Left ventricle myocardium superior (tissue), 1 donor: ENCODE measurements around the gene GBF1. TPM values are rescaled to one million over a fixed set of nuclear protein-coding genes. Genes with fewer than 3 reads are reported as not detected.

Source experiments
- ATAC-seq: fragments of 200-7000 bp; cut with Tn5 transposase; one replicate; pipeline ENCODE4 v1.9.1; 2020; ENCODE audit warnings: mild to moderate bottlenecking, moderate library complexity
- DNase-seq: peaks from one replicate; pipeline ENCODE4 v3.0.0-alpha.2; 2020
- intact Hi-C: fragments of 100-400 bp; cut with micrococcal nuclease; formaldehyde crosslinking; loops from one replicate; pipeline ENCODE4 v1.11.0; 2022
- total RNA-seq: library from RNA; stranded (reverse); fragmentation: NEBNext Ultra II Directional; extraction: Animal tissue kit (Norgen Biotek cat#: 25700); gene quantifications from one replicate; pipeline ENCODE4 v1.2.1, GENCODE V29; 2021
- donor health status: DM: no; HTN: yes; CAD: no; lungs with severe emphysema.

Gene GBF1
- total RNA-seq, 1 donor from 2014 or later: 41.7 TPM

DNA sequence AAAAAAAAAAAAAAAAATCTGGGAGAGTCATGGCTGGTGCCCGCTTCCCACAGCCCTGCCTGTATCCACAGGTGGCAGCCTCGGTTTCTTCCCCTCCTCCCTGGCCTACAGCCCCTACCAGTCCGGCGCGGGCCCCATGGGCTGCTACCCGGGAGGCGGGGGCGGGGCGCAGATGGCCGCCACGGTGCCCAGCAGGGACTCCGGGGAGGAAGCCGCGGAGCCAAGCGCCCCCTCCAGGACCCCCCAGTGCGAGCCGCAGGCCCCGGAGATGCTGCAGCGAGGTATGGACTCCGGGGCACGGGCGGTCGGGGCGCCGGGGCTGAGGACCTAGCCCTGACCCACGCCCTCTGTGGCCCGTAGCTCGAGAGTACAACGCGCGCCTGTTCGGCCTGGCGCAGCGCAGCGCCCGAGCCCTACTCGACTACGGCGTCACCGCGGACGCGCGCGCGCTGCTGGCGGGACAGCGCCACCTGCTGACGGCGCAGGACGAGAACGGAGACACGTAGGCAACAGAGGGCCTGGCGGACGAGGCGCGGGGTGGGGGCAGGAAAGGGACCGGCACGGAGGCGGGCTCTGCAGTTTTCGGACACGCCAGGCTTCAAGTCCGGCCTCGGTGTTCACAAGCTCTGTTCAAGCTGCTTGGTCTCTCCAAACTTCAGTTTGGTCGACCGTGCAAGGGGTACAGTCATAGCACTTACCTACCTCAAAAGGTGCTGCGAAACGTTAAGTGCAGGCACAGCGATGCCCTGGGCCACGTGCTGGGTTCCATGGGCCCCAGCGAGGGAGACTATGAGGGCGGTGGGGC is 154.1 kb downstream of the GBF1 start:
- intact Hi-C loops: loop anchor here (10.0 kb wide), 1 partner anchor 185 kb away; no protein-coding TSS in a partner anchor
- ATAC-seq (peak; percentile 81), DNase-seq (peak; percentile 96)

- intact Hi-C loops: no loop called here
- DNase-seq (no peak), ATAC-seq (no peak)
Observed at GRCh38 chr10:102400076-102400475, 154.7 kb downstream of the GBF1 start.

DNA sequence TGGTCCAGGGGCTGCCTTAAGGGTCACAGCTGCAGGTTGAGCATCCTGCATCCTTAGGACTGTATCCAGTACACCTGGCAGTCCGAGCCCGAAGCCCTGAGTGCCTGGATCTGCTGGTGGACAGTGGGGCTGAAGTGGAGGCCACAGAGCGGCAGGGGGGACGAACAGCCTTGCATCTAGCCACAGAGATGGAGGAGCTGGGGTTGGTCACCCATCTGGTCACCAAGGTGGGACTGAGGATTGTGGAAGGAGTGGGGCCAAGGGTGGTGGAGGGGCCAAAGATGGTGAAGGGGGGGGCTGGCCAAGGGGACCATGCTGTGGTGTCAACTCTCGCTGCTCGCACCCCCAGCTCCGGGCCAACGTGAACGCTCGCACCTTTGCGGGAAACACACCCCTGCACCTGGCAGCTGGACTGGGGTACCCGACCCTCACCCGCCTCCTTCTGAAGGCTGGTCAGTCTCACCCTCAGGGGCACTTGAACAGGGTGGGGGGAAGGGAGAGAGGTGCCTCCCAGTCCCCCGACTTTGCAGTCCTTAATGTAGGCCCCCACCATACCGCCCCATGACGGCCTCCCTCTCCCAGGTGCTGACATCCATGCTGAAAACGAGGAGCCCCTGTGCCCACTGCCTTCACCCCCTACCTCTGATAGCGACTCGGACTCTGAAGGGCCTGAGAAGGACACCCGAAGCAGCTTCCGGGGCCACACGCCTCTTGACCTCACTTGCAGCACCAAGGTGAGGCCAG is 155.4 kb downstream of the GBF1 start:
- intact Hi-C loops: no loop called here
- DNase-seq (no peak), ATAC-seq (no peak)

GRCh38 chr10:102401342-102401654 is 156.0 kb downstream of the GBF1 start:
- DNase-seq: no peak
- intact Hi-C loops: no loop called here
- ATAC-seq: no peak

- no peak for ATAC-seq
- intact Hi-C loops: no loop called here
- DNase-seq: no peak
Observed at GRCh38 chr10:102401735-102402511, 156.6 kb downstream of the GBF1 start.

GRCh38 chr10:102402512-102402896 is 157.2 kb downstream of the GBF1 start:
- intact Hi-C loops: no loop called here
- no peak for DNase-seq
- ATAC-seq: no peak

- ATAC-seq (no peak), DNase-seq (no peak)
- intact Hi-C loops: no loop called here
Observed at GRCh38 chr10:102403115-102403514, 157.8 kb downstream of the GBF1 start.

DNA sequence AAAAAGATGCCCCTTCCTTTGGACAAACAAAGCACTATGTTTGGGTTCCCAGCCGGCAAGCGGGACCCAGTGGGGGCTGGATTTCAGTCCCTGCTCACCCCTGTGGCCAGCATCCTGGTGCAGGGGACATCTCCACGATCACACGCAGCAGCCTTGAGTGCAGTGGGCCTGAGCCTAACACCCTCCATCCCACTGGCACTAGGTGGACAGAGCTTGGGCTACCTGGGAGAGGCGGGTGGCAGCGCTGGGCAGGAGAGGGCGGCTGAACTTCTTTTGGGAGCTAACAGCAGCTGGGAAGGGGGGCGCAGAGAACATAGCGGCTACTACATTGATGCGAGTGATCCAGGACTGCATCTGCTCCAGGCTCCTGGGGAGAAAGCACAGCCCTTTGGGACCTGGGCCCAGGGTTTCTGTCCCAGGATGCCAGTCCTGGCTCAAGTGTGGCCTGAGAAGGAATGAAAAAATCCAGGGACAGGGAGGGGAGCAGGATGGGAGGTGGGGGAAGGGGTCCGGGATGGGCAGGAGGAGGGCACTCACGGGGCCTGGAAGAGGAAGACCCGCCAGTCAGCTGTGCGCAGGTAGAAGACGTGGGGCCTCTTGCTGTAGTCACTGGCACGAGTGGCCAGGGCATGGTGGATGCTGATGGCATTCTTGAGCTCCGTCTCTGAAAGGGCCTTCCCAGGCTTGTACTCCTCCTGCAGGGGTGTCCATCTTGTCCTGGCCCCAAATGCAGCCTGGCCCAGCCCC is 159.2 kb downstream of the GBF1 start:
- DNase-seq (no peak), ATAC-seq (no peak)
- intact Hi-C loops: no loop called here

GRCh38 chr10:102405108-102405571 is 159.8 kb downstream of the GBF1 start:
- DNase-seq: no peak
- ATAC-seq: no peak
- intact Hi-C loops: no loop called here

DNA sequence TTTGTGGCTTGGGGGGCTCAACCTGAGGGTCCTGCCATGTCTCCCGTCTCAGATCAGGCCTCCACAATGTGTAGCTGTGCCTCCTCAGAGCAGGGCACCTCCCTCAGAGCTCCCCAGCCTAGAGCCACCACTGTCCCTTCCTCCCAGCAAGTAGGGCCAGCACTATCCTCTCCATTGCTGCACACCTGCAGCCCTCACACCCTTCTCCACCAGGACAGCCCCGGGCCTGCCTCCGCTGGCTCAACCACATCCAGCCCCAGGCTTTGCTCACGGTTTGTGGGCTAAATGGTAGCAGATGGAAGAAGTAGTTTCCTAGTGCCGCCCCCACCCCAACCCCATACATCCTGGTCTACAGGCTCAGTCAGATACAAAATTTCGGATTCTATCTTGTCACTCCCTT is 160.3 kb downstream of the GBF1 start:
- ATAC-seq (no peak), DNase-seq (no peak)
- intact Hi-C loops: no loop called here

GRCh38 chr10:102406815-102407214 is 161.5 kb downstream of the GBF1 start:
- ATAC-seq: no peak
- intact Hi-C loops: no loop called here

GRCh38 chr10:102407425-102408130 is 162.2 kb downstream of the GBF1 start:
- no peak for ATAC-seq
- DNase-seq: no peak
- intact Hi-C loops: no loop called here

More at GRCh38 chr10:102406815-102407214, 161.5 kb downstream of the GBF1 start:
- no peak for DNase-seq

GRCh38 chr10:102408131-102408727 is 162.9 kb downstream of the GBF1 start:
- no peak for ATAC-seq
- no peak for DNase-seq
- intact Hi-C loops: no loop called here

DNA sequence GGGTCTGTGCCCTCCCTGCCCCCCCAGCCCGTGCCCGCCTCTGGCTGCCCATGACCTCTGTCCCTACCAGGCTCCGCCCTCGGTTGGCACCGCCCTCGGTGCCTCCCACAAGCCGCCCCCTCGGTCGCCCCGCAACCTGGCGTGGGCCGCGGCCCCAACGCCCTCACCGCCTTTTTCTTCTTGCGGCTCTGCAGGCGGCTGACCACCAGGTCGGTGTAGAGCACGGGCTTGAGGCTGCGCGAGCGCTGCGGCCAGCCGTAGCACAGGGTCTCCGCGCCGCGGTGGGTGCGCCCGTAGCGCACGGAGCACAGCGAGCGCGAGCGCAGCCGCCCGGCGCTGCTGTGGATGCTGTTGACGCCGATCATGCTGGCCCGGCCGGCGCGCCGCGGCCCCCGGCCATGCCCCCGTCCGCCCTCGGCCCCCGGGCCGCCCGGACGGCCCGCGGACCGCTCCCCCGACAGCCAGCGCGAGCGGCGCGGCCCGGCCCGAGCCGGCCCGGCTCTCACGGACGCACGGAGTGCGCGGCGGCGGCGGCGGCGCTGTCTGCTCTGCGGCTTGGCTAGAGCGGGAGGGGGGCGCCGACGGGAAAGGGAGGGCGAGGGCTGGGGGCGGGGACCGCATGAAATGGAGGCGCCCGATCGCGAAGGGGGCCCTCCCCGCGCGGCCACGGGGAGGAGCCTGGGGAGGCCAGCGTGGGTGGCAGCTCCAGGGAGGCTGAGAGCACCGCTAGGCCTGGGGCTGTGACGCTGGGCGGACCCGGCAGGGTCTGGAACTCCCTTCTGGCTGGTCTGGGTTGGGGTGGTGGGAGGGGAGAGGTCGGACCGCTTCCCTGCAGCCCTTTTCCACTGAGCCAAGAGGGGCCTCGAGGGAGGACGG is 163.6 kb downstream of the GBF1 start:
- DNase-seq (no peak), ATAC-seq (peak; percentile 39)
- intact Hi-C loops: no loop called here

DNA sequence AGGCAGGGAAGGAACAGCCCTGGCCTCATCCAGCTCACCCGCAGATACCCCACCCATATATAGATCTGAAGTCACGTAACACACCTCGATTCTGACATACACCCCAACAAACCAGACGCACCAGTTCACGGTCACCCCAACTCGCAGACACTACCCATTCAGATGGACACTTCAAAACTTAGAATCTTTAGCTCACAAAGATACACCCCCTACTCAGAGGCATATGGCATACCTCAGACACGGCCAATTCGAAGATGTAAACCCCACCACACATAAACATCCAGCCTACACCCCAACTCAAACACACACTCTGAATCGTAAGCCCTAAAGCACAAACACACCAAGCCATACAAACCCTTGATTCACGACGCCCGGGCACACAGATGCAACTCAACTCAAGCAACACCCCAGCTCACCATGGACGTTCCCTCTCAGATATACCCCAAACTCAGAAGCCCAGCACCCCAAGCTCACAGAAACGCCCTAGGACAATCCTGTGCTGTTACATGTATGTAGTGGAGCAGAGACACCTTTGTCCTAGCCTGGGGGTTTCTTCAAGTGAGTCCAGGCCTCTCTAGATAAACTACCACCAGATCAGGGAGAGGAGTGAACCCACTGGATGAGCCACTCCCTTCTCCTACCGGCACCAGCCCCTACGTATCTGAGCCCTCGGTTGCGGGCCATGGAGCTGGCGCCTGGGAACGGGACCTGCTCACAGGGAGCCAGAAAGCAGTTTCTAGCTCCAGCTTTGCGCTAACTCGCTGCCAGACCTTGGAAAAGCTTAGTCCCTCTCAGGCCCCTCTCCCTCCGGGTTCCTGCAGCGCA is 164.5 kb downstream of the GBF1 start:
- ATAC-seq: no peak
- no peak for DNase-seq
- intact Hi-C loops: no loop called here

GRCh38 chr10:102410429-102411073 is 165.2 kb downstream of the GBF1 start:
- no peak for DNase-seq
- intact Hi-C loops: no loop called here
- peak; percentile 23 for ATAC-seq
